ENCODE measurements around the gene RUNX2. TPM values are rescaled to one million over a fixed set of nuclear protein-coding genes. Genes with fewer than 3 reads are reported as not detected.

Gene RUNX2
- total and polyA plus RNA-seq, 2 of the 8 experiments (the other 6 are each of a cell fraction or from before 2014, with no cell fraction given): 0.26 to 1.2 TPM

DNA sequence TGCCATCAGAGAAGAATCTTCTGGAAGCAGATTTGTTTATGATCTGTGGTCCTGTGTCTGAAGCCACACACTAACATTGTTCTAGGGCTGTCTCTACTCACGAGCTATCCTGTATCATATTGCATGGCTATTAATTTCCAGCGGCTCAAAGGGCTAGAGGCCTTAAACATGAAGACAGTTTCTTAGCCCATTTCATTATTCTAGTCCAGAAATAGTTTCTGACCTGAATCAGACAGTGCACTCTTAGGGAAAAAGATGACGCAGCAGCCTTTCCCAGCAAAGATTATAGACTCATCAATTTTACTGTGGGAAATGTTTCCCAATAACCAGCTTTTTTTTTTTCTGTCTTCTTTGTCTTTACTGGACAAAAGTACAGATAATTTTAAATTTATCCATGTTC is 154.9 kb downstream of the RUNX2 start (continued):
- TF ChIP-seq HDAC2 (IDR thresholded peaks at IDR 0.05; ENCODE audit: borderline replicate concordance in 1 of 2, low read depth in 2 of 2, low read length in 2 of 2): no peak
- TF ChIP-seq SAP30 (IDR thresholded peaks at IDR 0.05; ENCODE audit: insufficient read depth, insufficient replicate concordance, low read length): no peak

Measured in H1 (cell line).